GM21529 (cell line): ENCODE measurements around the gene LDB2.

Experiments
- ATAC-seq: cut with Tn5 transposase; IDR thresholded peaks from one replicate; pipeline ENCODE4 v1.9.1; 2021; ENCODE audit not compliant: unreplicated experiment

The LDB2 gene

DNA sequence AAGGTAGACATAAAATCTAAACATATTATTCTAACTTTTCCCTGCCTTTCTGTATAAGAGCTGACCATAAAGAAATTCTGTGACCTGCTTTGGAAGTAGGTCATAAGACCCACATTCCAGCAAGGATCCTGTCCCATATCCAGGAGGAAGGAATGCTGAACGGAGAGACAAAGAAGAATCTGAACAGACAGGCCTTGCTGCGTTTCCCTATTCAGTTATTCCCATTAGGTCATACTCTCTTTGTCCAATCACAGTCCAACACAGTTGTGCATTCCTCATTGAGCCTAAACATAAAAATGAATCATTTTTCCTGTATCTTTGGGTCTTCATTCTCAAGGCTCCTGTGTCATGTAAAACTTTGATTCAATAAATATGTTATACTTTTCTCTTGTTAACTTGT is 384.6 kb downstream of the LDB2 start:
- no peak for ATAC-seq

DNA sequence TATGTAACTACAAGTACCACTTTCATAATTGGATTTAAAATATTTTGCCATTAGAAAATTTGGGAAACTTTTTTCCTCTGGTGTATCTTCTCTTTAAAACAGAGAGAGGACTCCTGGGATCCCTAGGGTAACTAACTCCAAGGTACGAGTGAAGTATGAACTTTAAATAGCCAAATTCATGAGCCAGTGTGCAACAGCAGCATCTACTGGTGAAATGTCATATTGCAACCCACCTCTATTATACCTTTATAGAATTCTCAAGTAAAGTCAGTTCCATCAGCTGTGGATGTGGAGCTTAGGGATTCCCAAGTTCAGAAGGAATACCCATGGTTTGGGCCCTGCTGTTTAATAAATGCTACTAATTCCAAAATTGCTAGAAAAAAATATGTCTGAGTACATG is 389.5 kb downstream of the LDB2 start:
- no peak for ATAC-seq

DNA sequence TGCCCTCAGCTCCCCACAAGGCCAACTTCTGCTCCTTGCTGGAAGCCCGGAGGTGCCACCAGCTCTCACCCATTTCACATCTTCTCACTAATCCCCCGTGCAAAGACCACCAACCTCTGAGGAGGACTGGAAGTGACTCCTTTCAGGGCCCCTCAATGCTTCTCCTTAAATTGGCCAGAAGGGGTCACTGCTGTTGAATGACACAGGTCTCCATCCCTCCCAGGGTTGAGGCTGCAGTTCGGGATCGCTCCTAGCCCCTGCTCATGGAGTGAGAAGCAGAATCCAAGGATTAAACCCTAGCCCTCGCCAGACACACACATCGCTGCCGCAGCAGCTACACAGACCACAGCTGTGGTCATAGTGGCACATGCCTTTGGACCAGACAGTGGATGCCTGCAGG is 392.7 kb downstream of the LDB2 start:
- no peak for ATAC-seq

DNA sequence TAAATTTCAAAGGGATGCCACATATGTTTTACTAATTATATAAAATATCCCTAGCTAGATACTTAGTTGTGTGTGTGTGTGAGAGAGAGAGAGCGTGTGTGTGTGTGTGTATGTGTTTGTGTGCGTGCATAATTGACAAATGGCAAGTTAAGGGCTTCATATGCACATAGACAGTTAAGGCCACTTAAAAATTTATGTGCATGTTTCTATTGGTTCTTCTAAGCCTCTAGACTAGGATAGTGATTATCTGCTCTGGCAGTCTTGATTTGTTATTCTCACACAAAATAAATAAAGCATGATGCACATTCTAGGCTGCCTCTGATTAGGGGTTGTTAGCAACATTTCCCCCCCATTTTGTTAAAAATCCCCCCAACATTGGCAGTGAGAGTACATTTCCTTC is 393.2 kb downstream of the LDB2 start:
- no peak for ATAC-seq

DNA sequence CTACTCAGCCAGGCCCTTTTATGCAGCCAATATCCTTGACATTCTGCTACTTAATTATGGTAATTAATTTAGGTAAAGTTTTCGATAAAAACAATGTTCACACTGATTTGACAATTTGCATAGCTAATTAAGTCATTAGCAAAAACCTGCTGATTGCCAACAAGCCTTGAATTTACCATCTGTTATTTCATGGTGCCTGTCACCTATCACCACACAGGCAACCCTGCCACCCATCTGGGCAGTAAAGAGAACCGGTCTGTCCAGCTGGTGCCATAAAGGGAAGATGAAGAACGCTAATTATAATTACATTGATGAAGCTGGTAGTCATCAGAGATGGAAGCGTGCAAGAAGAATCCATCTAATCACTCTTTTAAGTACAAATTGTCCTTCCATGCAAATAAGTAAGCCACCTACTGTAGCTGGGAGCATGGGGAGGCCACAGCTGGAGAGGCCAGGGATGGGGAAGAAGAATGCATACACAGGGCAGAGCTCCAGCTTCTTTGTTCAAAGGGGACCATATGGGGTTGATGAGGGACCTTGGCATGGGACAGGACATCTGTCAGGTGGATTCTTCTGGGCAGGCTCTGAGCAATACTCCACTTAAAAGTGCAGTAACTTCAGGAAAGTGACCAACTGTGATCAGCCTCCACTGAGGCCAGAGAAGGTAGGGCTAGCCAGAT is 394.9 kb downstream of the LDB2 start:
- ATAC-seq: no peak

DNA sequence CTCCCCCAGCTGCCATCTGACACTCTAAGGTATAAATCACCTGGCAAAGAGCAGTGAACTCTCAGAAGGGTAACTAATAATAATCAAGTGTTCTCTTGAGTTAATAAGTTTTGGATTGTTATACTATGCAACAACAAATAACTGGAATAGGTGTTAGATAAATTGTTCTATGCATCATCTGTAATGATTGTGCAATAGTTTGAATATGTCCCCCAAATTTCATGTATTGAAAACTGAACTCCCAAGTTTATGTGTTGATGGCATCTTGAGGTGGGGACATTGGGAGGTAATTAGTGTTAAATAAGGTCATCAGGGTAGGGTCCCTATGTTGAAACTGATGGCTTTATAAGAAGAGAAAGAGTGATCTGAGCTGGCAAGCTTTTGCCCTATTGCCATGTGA is 399.5 kb downstream of the LDB2 start:
- no peak for ATAC-seq

DNA sequence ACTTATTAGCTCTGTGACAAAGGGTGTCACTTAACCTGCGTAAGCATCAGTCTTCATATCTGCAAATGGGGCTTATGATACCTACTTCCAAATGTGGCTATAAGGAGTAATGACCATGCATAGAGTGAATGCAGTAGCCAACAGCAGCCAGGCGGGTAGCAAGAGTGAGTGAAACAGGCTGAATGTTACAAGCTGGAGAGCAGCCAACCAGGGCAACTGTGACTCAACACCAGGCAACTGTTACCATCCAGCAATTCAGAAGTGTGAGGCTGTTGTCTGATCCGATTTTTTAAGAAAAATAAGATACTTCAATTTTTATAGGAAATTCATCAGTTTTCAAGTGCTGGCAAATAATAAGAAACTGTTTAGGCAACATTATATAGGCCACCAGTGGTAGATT is 401.9 kb downstream of the LDB2 start:
- no peak for ATAC-seq

DNA sequence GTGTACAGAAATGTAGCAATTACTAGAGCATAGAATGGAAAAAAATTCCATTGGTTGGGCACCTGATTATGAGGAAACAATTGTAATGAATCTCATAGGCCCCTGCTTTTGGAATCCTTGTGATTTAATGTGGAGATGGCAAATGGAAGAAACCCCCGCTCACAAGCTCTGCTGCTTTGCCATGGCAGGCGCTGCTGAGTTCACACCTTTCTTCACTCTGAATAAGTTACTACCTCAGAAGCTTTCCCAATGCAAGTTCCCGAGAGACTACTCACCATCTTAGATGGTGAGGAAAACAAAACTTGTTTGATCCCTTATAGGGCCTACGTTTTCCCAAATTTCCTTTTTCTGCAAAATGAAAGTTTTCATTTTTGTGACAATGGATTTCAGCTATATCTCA is 405.6 kb downstream of the LDB2 start:
- ATAC-seq: no peak

DNA sequence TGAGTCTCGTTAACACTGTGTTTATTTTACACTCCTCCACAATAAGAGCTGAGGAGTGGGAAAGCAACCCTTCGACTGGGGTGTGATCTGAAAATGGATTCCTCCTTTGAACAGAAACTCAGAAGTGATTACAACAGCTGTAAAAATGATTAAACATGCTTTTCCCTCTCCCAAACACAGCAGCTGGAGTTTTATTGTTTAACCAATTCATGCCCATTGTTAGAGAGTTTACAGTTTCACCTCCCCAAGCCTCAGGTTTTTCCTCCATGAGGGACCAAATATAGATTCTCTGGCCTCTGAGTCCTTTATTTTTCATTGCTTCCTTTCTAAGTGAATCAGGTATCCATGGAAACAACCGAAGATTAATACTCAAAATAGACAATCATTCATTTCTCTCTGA is 409.2 kb downstream of the LDB2 start:
- no peak for ATAC-seq

DNA sequence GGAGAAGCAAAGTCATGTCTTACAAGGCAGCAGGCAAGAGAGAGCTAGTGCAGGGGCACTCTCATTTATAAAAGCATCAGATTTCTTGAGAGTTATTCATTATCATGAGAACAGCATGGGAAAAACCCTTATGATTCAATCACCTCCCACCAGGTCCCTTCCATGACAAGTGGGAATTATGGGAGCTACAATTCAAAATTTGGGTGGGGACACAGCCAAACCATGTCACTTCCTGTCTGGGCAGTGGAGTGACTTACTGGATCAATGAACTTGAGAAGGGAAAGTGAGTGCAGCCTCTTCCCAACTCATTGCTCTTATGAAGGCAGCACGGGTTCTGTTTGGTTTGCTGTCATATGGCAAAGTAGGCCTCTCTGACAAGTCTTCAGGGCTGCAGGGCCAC is 410.4 kb downstream of the LDB2 start:
- ATAC-seq: no peak

DNA sequence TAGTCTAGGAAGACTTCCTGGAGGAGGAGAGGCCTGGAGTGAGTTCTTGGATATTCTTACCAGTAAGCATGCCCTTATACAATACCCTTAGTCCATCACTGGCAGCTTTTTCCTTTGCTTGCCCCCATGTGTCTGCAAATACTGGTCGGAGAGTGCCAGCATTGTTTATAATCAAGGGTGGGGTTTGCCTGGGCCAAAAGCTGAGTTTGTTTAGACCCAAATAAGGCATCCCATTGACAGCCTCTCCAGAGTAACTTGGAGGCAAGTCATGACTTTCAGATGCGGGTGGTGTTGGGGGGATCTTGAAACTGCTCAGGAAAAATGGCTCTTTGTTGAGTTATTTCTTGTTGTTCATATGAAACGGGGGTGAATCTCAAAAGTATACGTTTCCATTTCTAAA is 413.7 kb downstream of the LDB2 start:
- no peak for ATAC-seq

DNA sequence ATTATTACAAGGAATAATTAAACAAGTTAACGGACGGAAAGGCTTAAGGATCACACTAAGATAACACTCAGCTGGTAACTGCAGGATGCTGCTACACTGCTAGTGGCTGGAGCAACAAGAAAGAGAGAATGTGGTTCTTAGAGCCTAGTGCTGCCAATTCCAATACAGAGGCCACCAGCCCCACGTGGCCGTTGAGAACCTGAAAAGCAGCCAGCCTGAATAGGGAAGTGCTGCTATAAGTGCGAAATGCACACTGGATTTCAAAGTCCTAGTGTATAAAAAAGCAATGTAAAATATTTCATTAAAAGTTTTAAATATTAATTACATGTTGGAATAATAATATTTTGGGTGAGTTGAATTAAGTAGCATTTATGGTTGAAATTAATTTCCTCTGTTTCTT is 414.9 kb downstream of the LDB2 start:
- ATAC-seq: no peak

DNA sequence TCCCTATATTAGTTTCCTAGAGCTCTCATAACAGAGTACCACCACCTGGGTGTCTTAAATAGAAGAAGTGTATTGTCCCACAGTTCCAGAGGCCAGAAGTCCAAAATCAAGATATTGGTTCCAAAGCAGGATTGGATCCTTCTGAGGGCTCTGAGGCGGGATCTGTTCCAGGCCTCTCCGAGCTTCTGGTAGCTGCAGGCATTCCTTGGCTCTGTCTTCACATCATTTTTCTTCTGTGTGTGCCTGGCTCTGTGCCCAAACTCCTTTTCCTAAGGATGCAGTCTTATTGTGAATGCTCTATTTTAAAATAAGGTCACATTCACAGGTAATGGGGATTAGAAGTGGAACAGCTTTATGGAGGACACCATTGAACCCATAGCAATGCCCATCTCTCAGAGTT is 418.4 kb downstream of the LDB2 start:
- ATAC-seq: no peak

DNA sequence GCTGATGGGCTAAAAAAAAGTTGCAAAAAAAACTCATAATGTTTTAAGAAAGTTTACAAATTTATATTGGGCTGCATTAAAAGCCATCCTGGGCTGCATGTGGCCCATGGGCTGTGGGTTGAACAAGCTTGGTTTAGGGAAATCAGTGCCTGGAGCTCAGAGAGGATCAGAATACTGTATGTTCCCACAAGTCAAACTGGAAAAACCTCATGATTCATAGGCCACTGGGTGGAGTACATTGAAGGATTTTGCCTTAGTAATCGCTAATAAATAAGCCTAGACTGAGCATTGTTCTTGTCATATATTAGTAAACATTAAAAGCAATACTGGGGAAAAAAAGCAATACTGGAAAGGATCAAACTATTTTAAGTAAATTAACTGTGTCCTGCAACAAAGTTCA is 425.9 kb downstream of the LDB2 start:
- ATAC-seq: no peak

DNA sequence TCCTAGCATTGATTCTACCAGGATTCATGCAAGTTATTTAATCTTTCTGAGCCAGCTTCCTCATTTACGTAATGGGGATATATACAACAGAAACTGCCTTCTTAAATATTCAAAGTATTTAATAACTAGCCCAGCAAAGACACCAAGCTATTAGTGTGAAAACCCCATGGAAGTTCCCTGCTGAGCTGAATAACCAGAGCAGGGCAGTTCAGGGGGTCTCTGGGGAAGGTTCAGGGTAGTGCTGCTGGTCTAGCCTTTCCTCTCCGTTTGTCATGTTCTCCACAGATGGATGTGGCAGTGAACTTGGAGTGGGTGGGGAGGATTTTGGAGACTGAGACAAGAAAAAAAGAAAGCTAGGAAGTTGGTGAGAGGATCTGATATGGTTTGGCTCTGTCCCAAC is 431.4 kb downstream of the LDB2 start:
- ATAC-seq: no peak

DNA sequence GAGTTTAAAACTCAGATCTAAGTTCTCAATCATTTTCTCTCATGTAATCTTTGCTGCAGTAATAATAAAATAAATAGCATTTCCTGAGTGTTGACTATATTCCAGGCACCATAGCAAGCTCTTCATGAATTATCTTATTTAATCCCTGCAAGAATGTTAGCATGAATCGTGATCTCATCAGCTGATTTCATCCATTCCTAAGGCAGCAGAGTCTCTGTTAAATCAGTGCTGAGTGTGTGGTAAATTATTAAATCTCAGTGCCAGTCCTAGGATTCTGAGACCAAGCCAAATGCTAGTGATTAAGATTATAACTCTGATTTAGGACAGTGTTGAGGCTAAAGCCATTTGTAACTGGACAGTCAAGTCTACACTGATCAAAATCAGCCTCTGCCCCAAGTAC is 431.9 kb downstream of the LDB2 start:
- ATAC-seq: no peak

DNA sequence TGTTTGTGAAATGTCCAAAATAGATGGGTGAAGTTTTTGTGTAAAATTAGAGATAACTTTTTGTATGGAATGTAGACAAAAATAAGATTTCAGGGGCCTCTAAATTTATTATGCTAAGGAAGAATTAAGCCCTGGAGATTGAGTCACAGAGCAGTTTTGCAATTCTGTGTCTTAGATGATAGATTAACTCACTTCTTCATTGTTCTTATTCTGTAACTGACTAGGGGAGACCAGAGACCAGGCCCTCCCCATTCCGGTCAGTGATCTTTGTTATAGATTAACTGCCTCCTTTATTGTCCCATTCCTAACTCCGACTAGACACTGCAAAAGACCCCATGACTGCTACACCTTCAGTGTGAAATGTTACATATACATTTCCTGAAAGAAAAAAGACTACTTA is 433.8 kb downstream of the LDB2 start:
- no peak for ATAC-seq

DNA sequence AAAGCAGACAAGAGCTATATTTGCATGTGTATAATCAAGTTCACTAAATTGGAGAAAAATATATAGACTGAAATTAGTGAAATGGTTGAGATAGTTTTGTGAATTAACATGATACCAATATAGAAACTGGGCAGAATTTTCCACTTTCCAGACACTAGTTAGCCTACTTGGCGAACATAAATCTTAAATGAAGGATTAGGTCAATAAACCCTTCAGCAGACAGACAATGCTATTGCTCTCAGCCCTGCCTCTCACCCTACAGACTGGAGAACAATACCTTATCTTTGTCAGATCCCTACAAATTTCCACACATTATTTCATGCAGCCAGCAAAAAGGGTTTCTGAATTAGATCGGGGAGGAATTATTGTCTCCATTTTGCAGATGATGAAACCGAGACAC is 435.8 kb downstream of the LDB2 start:
- ATAC-seq: no peak

DNA sequence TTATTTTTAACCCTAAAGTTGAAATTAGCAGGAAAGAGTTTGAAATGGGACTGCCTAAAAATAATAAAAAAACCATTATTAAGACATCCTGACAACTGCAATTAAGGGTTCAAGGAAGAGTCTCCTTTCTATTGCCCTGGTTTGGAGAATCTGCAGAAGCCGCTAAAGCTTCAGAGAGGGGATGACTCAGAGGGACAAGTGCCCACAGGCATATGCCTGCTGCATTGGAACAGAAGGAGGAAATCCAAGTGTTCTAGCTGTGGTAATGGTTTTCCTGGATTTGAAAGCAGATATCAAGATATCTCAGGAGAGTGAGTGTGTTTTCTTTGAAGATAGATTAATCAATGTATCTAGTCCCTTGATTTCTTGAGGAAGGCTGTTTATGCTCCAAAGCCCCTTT is 437.1 kb downstream of the LDB2 start:
- ATAC-seq: no peak

DNA sequence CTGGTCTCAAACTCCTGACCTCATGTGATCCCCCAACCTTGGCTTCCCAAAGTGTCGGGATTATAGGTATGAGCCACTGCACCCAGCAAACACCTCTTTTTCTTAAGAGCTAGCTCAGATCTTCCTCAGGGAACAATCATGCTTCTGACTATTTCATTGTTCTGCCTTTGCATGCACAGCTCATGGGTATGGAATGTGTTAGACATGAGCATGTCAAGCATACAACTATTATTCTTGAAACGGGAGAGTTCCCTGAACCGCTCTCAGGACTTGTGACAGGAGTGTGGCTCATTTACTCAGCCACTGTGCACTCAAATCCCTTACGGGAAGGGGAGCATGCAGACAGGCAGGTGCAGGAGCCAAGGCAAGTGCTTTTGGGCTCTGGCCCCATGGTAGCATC is 440.5 kb downstream of the LDB2 start:
- ATAC-seq: no peak
